IMR-90 (cell line): Measurements from ENCODE around the gene PKDCC.

Source experiments
- FOS ChIP-seq: fragments of 150-350 bp; IDR thresholded peaks from 2 replicates; pipeline ENCODE4 v1.6.1; 2016; ENCODE audit warnings: low read depth, low read length
- MAZ ChIP-seq: IDR thresholded peaks from 2 replicates; pipeline ENCODE4 v1.6.1; 2012; ENCODE audit warnings: low read depth, mild to moderate bottlenecking, low read length, improper control_type of control experiment, moderate library complexity, borderline replicate concordance
- RCOR1 ChIP-seq: IDR thresholded peaks from 2 replicates; pipeline ENCODE4 v1.6.1; 2012; ENCODE audit warnings: mild to moderate bottlenecking, low read length, improper control_type of control experiment; ENCODE audit not compliant: insufficient replicate concordance
- RFX5 ChIP-seq: IDR thresholded peaks from 2 replicates; pipeline ENCODE4 v1.8.0; 2012; ENCODE audit warnings: low read depth, mild to moderate bottlenecking, low read length, moderate library complexity
- TF ChIP-seq, protein P1 (sequence below): conservative IDR thresholded peaks from 2 replicates; pipeline ENCODE4 v1.5.1; 2012; ENCODE audit warnings: mild to moderate bottlenecking, low read depth, low read length, improper control_type of control experiment
- TF ChIP-seq, protein P2 (sequence below): fragments of 150-350 bp; IDR thresholded peaks from 2 replicates; pipeline ENCODE4 v1.6.1; 2017; ENCODE audit warnings: mild to moderate bottlenecking, antibody characterized with exemption, low read length, low read depth

DNA sequence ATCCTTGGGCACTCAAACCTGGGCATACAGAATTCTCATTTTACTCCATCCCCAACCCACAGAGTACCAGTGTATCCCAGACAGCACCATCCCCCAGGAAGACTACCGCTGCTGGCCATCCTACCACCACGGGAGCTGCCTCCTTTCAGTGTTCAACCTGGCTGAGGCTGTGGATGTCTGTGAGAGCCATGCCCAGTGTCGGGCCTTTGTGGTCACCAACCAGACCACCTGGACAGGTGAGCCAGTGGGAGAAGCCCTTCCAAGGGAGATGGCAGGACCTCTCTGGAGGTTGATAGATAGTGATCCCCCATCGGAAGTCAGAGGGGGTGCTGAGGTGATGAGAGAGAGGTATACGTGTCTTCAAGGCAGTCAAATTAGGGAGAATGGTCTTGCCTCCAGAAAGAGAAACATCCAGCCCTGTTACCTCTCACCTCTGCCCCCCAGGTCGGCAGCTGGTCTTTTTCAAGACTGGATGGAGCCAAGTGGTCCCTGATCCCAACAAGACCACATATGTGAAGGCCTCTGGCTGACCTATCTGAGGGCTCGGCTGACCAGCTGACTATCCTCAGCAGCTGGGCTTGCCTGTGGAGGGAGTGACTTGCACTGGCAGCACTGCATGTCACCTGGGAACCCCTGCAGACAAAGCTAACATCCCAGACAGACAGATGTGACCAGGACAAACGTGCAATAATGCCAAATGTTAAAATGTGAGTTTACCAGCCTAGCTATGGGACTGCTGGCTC is 9.5 kb downstream of the PKDCC start:
- TF ChIP-seq FOS (no peak), MAZ (no peak), RFX5 (no peak), RCOR1 (no peak)
- TF ChIP-seq, protein P1, sequence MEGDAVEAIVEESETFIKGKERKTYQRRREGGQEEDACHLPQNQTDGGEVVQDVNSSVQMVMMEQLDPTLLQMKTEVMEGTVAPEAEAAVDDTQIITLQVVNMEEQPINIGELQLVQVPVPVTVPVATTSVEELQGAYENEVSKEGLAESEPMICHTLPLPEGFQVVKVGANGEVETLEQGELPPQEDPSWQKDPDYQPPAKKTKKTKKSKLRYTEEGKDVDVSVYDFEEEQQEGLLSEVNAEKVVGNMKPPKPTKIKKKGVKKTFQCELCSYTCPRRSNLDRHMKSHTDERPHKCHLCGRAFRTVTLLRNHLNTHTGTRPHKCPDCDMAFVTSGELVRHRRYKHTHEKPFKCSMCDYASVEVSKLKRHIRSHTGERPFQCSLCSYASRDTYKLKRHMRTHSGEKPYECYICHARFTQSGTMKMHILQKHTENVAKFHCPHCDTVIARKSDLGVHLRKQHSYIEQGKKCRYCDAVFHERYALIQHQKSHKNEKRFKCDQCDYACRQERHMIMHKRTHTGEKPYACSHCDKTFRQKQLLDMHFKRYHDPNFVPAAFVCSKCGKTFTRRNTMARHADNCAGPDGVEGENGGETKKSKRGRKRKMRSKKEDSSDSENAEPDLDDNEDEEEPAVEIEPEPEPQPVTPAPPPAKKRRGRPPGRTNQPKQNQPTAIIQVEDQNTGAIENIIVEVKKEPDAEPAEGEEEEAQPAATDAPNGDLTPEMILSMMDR, result no peak
- TF ChIP-seq, protein P2, sequence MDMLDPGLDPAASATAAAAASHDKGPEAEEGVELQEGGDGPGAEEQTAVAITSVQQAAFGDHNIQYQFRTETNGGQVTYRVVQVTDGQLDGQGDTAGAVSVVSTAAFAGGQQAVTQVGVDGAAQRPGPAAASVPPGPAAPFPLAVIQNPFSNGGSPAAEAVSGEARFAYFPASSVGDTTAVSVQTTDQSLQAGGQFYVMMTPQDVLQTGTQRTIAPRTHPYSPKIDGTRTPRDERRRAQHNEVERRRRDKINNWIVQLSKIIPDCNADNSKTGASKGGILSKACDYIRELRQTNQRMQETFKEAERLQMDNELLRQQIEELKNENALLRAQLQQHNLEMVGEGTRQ, result no peak
